GM12891 (cell line): ENCODE data around the gene GPATCH2.
"Not testable (repeated sequence)": the region's sequence is repeated elsewhere in the genome, so short reads cannot be mapped to it uniquely, and the experiment has no call there.

ENCODE experiments used
- DNase-seq: peaks from one replicate; pipeline ENCODE4 v3.0.0; 2011; ENCODE audit warnings: low spot score; ENCODE audit not compliant: insufficient read length
- FAIRE-seq: peaks from 2 replicates; lab custom pipeline; 2011; peaks lifted over from hg19 to GRCh38; lab: Jason Lieb, UNC
- PAX5 ChIP-seq: IDR thresholded peaks from 2 replicates; pipeline ENCODE4 v1.6.1; 2011; ENCODE audit warnings: low read length, moderate library complexity, mild to moderate bottlenecking; ENCODE audit not compliant: insufficient read depth, severe bottlenecking
- POLR2A ChIP-seq: IDR thresholded peaks from 2 replicates; pipeline ENCODE4 v1.6.1; 2011; ENCODE audit warnings: low read depth, low read length, control low read depth
- POLR2AphosphoS5 ChIP-seq: IDR thresholded peaks from 2 replicates; pipeline ENCODE4 v1.6.1; 2011; ENCODE audit warnings: low read depth, low read length, control low read depth
- POU2F2 ChIP-seq: IDR thresholded peaks from 2 replicates; pipeline ENCODE4 v1.6.1; 2011; ENCODE audit warnings: low read depth, mild to moderate bottlenecking, control low read depth, low read length, moderate library complexity
- SPI1 ChIP-seq: IDR thresholded peaks from 2 replicates; pipeline ENCODE4 v1.6.1; 2011; ENCODE audit warnings: low read depth, low read length, control low read depth
- TAF1 ChIP-seq: IDR thresholded peaks from 2 replicates; pipeline ENCODE4 v1.6.1; 2011; ENCODE audit warnings: low read depth, low read length, control low read depth

The GPATCH2 gene

DNA sequence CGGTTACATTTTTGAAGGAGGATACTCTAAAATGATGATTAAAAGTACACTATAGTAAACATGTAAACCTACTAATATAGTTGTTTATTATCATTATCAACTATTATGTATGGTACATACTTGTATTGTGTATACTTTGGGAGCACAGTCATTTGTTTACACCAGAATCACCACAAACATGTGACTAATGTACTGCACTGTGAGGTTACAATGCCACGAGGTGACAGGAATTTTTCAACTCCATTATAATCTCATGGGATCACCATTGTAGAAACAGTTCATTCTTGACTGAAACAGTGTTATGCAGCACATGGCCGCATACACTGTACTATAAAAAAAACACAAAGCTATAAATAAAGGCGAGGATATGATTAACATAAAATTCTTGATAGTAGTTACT, 44.3 kb downstream of the GPATCH2 start:
- FAIRE-seq = no peak
- DNase-seq = no peak
- TF ChIP-seq POU2F2 (no peak), SPI1 (no peak), POLR2AphosphoS5 (no peak), POLR2A (no peak), TAF1 (no peak), PAX5 (no peak)

- no peak for DNase-seq
- no peak for FAIRE-seq
These were observed 45.3 kb downstream of the GPATCH2 start for GRCh38 chr1:217585577-217585976.

GRCh38 chr1:217584286-217584811, 46.5 kb downstream of the GPATCH2 start:
- not testable (repeated sequence) for DNase-seq, FAIRE-seq

More at GRCh38 chr1:217585577-217585976, 45.3 kb downstream of the GPATCH2 start:
- TF ChIP-seq TAF1 (no peak), POLR2A (no peak), SPI1 (no peak), POU2F2 (no peak), PAX5 (no peak), POLR2AphosphoS5 (no peak)

GRCh38 chr1:217577336-217577735, 53.6 kb downstream of the GPATCH2 start:
- no peak for DNase-seq
- no peak for FAIRE-seq
- TF ChIP-seq POU2F2 = no peak
- no peak for TF ChIP-seq PAX5
- TF ChIP-seq SPI1 = no peak
- TF ChIP-seq POLR2A = no peak
- no peak for TF ChIP-seq POLR2AphosphoS5
- no peak for TF ChIP-seq TAF1

- FAIRE-seq (no peak), DNase-seq (no peak)
- no peak for TF ChIP-seq SPI1
- TF ChIP-seq POLR2A = no peak
- no peak for TF ChIP-seq POU2F2
- TF ChIP-seq TAF1 = no peak
- no peak for TF ChIP-seq POLR2AphosphoS5
- TF ChIP-seq PAX5 = no peak
These were observed 56.5 kb downstream of the GPATCH2 start for GRCh38 chr1:217574265-217574949.

GRCh38 chr1:217569021-217569420, 61.9 kb downstream of the GPATCH2 start:
- TF ChIP-seq POLR2A = no peak
- no peak for TF ChIP-seq PAX5
- no peak for TF ChIP-seq POLR2AphosphoS5
- no peak for TF ChIP-seq TAF1
- TF ChIP-seq POU2F2 = no peak
- TF ChIP-seq SPI1 = no peak
- no peak for FAIRE-seq
- DNase-seq = no peak

GRCh38 chr1:217568200-217568599, 62.7 kb downstream of the GPATCH2 start:
- TF ChIP-seq PAX5 (no peak), SPI1 (no peak), POLR2A (no peak), POLR2AphosphoS5 (no peak), TAF1 (no peak), POU2F2 (no peak)
- no peak for FAIRE-seq
- DNase-seq = no peak

- TF ChIP-seq SPI1 (peak; percentile 41; the same call in 1 of the 2 replicates), POU2F2 (no peak), POLR2AphosphoS5 (no peak)
- no peak for FAIRE-seq
- no peak for DNase-seq
These were observed 66.1 kb downstream of the GPATCH2 start for GRCh38 chr1:217564833-217565232.

DNA sequence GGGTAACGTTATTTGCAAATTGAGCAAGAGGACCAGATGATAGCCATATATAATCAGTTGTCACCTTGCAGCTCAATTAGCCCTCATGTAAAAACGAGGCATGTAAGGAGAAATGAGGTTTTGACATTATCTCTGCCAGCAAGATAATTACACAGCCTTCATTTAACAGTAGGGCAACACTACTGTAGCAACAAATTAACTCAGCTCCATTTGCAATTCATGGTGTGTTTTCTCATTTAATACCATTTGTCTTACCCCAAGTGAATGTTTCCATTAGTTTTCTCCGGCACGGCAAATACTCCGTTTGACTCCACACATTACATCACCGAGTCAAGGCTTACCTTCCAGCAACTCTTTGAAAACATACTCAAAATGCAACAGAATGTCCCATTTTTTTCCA, 66.7 kb downstream of the GPATCH2 start:
- TF ChIP-seq POLR2A (no peak), SPI1 (no peak), PAX5 (no peak), TAF1 (no peak), POU2F2 (no peak), POLR2AphosphoS5 (no peak)
- no peak for FAIRE-seq
- no peak for DNase-seq

GRCh38 chr1:217563179-217563578, 67.7 kb downstream of the GPATCH2 start:
- no peak for DNase-seq
- TF ChIP-seq POLR2AphosphoS5 (no peak), TAF1 (no peak), POLR2A (no peak), PAX5 (no peak), POU2F2 (no peak), SPI1 (no peak)
- FAIRE-seq = no peak
